ENCODE measurements around the gene TGM2.

Gene TGM2

DNA sequence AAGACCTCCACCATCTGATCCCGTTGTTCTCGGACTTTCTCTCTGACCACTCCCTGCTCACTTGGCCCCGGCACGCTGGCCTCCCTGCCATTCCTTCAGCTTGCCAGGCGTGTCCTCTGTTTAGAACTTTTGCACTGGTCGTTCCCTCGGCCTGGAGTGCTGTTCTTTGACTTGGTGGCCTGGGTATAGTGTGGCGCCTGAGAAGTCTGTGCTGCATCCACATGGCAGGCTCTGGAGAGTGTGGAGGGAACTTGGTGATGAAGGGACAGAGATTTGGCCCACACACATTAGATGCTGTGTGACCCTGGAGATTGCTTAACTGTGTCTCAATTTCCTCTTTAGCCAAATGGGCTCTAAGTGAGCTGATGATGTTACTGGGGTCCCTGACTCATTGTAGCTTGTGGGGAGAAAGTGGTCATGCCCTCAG is 13.0 kb upstream of the TGM2 start:
- Mint-ChIP-seq H3K4me3 (no peak overlapping the region), H3K9me3 (no peaks in the 10 kb centered on the region), H3K36me3 (ENCODE audit: low read depth) (no peaks in the 10 kb centered on the region), H3K27me3 (ENCODE audit: low read depth) (peaks cover 8% of the 10 kb centered on the region), H3K4me1 (ENCODE audit: low read depth) (no peaks in the 10 kb centered on the region), H3K27ac (no peak overlapping the region)
- DNase-seq (ENCODE audit: low spot score), result no peak

DNA sequence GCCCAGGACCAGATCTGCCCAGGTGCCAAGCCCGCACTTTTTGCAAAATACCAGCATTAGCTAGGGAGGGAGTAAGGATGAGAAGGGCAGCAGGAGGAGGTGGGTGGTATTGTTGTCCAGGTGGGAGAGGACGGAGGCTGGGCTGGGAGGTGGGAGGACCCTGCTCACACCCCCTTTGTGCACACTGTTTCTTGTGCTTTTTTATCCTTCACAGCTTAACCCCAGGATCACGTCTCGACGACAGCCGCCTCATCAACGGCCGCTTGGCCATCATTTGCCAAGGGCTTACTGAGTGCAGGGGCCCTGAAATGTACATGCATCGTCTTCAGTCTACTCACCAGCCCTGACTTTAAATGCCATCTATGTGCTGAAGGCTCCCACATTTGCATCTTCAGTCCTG is 12.1 kb upstream of the TGM2 start:
- Mint-ChIP-seq H3K27me3 (ENCODE audit: low read depth) (peaks cover 7% of the 10 kb centered on the region), H3K4me1 (ENCODE audit: low read depth) (no peaks in the 10 kb centered on the region), H3K9me3 (no peaks in the 10 kb centered on the region), H3K36me3 (ENCODE audit: low read depth) (no peaks in the 10 kb centered on the region), H3K27ac (no peak overlapping the region), H3K4me3 (no peak overlapping the region)
- DNase-seq (ENCODE audit: low spot score), result no peak

DNA sequence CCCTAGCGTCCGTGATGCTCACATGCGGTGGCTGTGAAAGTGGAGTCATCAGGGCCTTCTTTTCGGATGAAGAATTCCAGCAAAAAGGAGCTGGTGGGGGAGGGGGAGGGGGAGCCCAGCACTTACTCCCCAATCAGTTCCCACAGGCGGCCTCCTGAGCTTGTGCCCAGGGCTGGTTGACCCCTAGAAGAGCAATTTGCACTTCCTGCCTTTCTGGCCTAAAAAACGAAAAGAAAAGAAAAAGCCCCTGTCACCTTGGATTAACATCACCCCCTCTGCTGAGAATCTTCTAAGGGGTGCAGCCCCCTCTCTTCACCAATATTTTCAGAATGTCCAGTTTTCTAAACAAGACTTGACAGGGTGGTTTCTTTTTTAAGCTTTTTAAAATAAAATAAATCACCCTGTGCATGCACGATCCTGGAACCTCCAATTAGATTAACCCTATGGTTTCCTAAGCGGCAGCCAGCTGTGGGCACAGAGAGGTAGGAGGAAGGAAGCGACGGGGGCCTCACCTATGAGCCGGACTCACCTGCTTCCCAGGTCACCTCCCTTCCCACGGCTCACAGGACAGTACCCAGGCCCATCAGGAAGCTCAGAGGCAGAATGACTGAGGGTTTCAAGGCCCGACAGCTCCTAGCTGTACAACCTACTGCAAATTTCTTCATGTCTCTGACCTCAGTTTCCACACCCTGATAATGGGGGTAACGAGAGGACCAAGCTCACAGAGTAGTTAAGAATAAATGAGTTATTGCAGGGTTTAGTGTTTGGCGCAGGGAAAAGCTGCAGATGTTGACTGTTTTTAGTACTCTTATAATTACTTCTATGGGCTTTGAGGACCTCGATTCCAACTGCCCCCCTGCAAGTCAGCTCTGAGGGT is 10.5 kb upstream of the TGM2 start:
- Mint-ChIP-seq H3K27ac (no peak overlapping the region), H3K4me1 (ENCODE audit: low read depth) (no peaks in the 10 kb centered on the region), H3K4me3 (no peak overlapping the region), H3K9me3 (no peaks in the 10 kb centered on the region), H3K27me3 (ENCODE audit: low read depth) (peaks cover 5% of the 10 kb centered on the region), H3K36me3 (ENCODE audit: low read depth) (no peaks in the 10 kb centered on the region)
- no peak for DNase-seq (ENCODE audit: low spot score)

DNA sequence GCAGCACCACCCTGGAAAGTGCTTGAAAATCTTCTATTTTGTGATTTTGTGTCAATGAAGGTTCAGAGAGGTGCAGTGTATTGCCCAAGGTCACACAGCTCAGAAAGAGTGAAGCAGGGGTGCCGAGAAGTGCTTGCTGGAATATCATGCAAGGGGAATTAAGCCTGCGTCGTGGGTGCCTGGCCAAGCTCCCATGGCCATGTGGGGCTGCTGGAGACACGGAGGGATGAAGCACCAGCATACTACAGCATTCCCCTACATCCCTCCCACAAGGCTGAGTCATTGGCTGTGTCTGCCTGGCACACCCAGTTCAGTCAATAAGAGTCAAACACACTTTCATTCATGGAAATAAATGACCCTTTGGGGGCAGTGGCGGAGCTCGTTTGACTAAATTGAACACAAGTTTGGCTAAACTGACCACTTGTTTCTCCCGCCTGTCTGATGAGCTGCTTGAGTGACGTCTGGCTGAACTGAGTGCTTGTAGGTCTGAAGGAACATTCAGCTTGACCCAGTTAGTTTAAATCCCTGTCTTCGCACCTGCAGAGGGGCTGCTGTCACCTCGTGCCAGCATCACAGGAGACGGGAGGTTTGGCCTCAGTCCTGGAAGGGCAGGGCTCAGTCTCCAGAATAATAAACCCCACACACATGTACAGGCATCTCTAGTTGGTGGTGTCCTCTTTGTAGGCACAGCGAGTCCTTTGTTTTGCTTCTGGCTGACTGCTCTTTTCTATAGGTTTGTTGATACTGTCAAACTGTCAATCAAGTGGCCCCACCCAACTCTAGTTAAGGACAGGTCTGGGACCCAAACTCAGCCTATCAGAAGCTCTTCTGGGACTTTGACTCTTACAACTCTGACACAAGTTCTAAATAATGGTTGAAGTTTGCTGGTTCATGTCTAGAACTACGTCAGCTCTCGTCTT is 8.4 kb upstream of the TGM2 start:
- Mint-ChIP-seq H3K9me3 (no peaks in the 10 kb centered on the region), H3K36me3 (ENCODE audit: low read depth) (no peaks in the 10 kb centered on the region), H3K27me3 (ENCODE audit: low read depth) (peaks cover 5% of the 10 kb centered on the region), H3K4me1 (ENCODE audit: low read depth) (peaks cover 8% of the 10 kb centered on the region), H3K27ac (no peak overlapping the region), H3K4me3 (no peak overlapping the region)
- no peak for DNase-seq (ENCODE audit: low spot score)

DNA sequence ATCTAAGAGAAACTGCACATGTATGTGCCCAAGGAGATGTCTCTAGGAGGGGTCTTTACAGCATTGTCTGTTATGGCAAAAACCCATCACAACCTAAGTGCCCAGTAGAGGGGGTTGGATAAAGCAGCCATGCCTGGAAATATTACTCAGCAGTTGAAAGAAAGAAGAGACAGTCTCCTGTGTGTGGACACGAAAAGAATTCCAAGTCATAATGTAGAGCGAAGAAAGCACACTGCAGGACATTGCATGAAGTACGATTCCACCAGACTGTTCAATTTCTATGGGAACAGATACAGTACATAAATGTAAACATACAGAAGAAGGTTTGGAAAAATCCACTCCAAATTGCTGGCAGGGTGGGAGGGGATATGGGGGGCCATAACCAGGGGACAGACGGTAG is 7.3 kb upstream of the TGM2 start:
- H3K4me1 Mint-ChIP-seq (ENCODE audit: low read depth), result peaks cover 8% of the 10 kb centered on the region
- no peak overlapping the region for H3K27ac Mint-ChIP-seq
- H3K9me3 Mint-ChIP-seq, result no peaks in the 10 kb centered on the region
- no peaks in the 10 kb centered on the region for H3K36me3 Mint-ChIP-seq (ENCODE audit: low read depth)
- H3K27me3 Mint-ChIP-seq (ENCODE audit: low read depth), result peaks cover 2% of the 10 kb centered on the region
- no peak for DNase-seq (ENCODE audit: low spot score)
- no peak overlapping the region for H3K4me3 Mint-ChIP-seq

- no peak overlapping the region for H3K4me3 Mint-ChIP-seq
- peaks cover 2% of the 10 kb centered on the region for H3K27me3 Mint-ChIP-seq (ENCODE audit: low read depth)
- no peaks in the 10 kb centered on the region for H3K36me3 Mint-ChIP-seq (ENCODE audit: low read depth)
- no peak for DNase-seq (ENCODE audit: low spot score)
- no peak overlapping the region for H3K27ac Mint-ChIP-seq
- H3K9me3 Mint-ChIP-seq, result no peaks in the 10 kb centered on the region
- peaks cover 8% of the 10 kb centered on the region for H3K4me1 Mint-ChIP-seq (ENCODE audit: low read depth)
Measured at GRCh38 chr20:38171675-38172043, 6.6 kb upstream of the TGM2 start.

- Mint-ChIP-seq H3K36me3 (ENCODE audit: low read depth) (no peaks in the 10 kb centered on the region), H3K4me1 (ENCODE audit: low read depth) (peaks cover 8% of the 10 kb centered on the region), H3K4me3 (no peak overlapping the region), H3K27ac (no peak overlapping the region), H3K27me3 (ENCODE audit: low read depth) (peaks cover 2% of the 10 kb centered on the region), H3K9me3 (no peaks in the 10 kb centered on the region)
- DNase-seq (ENCODE audit: low spot score), result no peak
Measured at GRCh38 chr20:38170826-38171674, 6.0 kb upstream of the TGM2 start.

GRCh38 chr20:38170219-38170825 is 5.3 kb upstream of the TGM2 start:
- DNase-seq (ENCODE audit: low spot score), result no peak
- Mint-ChIP-seq H3K36me3 (ENCODE audit: low read depth) (no peaks in the 10 kb centered on the region), H3K4me3 (no peak overlapping the region), H3K4me1 (ENCODE audit: low read depth) (peaks cover 11% of the 10 kb centered on the region), H3K27me3 (ENCODE audit: low read depth) (peaks cover 5% of the 10 kb centered on the region), H3K27ac (no peak overlapping the region), H3K9me3 (no peaks in the 10 kb centered on the region)

DNA sequence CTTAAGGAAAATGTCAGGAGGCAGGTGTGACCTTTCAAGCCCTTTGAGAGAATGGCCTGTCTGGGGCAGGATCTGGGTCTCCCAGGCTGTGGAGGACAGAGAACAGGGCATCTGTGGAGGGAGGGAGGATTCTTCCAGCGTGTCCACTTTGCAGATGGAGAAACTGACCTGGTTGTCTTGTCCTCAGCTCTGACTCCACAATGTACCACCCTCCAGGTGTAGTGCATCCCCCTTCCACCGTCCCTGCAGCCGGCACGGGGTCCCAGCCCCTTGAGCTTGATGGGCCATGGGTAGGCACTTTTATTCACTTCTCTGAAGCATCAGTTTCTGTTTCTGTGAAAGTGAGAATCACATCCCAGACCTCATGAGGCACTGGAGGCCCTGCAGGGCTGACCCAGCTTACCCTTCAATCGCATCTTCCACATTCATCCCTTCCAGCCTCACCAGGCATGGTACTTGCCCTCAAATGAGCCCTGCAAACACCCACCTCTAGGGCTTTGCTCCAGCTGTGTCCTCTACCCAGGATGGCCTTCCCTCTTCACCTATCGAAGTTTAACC is 4.6 kb upstream of the TGM2 start:
- no peak for DNase-seq (ENCODE audit: low spot score)
- Mint-ChIP-seq H3K4me3 (no peak overlapping the region), H3K9me3 (no peaks in the 10 kb centered on the region), H3K27me3 (ENCODE audit: low read depth) (peaks cover 5% of the 10 kb centered on the region), H3K36me3 (ENCODE audit: low read depth) (no peaks in the 10 kb centered on the region), H3K4me1 (ENCODE audit: low read depth) (peaks cover 12% of the 10 kb centered on the region), H3K27ac (no peak overlapping the region)

DNA sequence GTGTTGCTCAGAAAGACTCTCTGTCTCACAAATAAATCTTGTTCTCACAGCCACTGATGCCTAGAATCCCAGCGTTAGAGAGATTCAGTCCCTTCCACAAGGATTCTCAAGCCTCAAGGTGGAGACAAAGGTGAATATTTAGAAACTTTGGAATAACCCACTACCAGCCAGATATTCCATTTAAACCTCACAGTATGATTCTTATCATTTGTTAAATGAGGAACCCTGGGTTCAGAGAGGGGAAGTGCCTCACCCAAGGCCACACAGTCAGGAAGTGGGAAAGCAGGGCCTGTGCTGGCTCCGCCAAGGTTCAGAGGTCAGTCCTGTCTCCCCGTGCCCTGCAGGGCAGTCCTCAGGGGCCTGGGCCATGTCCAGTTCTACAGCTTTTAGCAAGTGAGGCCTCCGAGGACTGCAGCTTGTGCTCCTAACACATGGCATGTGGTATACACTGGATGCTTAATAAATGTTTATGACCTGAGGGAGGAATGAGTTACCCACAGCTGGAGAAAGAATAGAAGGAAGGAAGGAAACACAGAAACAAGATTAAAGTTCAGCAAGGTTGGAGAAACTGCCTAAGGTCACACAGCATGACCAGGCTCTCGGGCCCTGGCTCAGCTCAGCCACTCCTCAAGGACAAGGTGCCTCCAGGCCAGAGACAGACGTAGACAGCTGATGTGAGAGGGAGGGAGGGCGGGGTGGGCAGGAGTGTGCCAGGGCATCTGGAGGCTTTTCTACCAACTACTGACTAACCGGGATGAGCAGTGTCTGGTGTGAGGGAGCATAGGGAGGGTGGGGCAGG is 3.9 kb upstream of the TGM2 start:
- Mint-ChIP-seq H3K36me3 (ENCODE audit: low read depth) (no peaks in the 10 kb centered on the region), H3K4me3 (no peak overlapping the region), H3K9me3 (no peaks in the 10 kb centered on the region), H3K27me3 (ENCODE audit: low read depth) (peaks cover 5% of the 10 kb centered on the region), H3K27ac (no peak overlapping the region), H3K4me1 (ENCODE audit: low read depth) (peaks cover 12% of the 10 kb centered on the region)
- no peak for DNase-seq (ENCODE audit: low spot score)

DNA sequence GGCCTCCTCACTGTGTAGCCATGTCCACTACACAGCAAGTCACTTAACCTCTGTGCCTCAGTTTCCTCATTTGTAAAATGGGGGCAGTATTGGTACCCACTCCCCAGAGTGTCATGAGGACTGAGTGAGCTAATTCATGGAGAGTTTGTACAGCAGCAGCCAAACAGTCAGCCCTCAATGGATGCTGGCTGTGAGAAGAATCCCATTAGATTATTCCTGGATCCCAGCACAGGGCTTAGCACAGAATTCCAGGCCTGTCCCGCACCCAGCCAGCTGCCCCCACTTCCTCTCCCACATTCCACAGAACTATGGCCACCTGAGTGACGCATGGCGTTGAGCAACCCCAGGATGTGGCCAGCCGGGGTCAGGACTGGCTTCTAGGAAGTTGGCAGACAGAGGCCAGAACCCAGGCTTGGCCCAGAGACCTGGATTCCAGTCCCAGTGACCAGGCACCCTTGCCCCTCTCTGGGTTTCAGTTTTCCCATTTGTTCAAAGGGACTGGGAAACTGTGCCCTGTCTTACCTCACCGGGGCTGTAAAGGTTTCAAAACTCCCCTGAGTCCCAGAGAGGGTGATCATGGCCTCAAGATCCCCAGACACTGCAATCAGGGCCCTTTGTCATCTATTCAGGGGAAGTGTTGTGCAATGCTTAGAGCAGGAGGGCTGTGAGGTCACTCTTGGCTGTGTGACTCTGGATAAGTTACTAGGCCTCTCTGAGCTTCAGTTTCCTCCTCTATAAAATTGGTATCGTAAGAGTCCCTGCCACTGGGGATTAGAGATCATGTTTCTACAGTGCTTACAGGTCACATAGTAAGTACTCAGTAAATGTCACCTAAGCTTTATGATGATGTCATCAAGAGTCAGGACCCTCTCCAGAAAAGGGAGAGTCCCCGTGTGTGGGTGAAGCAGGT is 3.0 kb upstream of the TGM2 start:
- Mint-ChIP-seq H3K36me3 (ENCODE audit: low read depth) (no peaks in the 10 kb centered on the region), H3K9me3 (no peaks in the 10 kb centered on the region), H3K4me3 (no peak overlapping the region), H3K27me3 (ENCODE audit: low read depth) (peaks cover 8% of the 10 kb centered on the region), H3K4me1 (ENCODE audit: low read depth) (peaks cover 12% of the 10 kb centered on the region), H3K27ac (no peak overlapping the region)
- no peak for DNase-seq (ENCODE audit: low spot score)

DNA sequence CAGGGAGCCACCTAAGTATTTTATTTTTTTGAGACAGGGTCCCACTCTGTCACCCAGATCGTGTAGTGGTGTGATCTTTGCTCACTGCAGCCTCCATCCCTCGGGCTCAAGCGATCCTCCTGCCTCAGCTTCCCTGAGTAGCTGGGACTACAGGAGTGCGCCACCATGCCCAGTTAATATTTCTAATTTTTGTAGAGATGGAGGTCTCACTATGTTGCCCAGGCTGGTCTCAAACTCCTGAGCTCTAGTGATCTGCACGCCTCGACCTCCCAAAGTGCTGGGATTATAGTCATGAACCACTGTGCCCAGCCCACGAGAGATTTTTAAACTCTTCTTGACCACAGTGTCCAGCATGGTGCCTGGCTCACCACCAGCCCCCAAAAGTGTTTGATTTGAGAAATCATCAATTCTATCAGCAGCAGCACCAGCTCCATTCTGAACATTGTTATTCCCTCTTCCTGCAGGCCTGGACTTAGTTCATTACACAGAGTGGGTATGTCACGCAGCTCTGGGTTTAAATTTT is 2.3 kb upstream of the TGM2 start:
- DNase-seq (ENCODE audit: low spot score), result no peak
- Mint-ChIP-seq H3K4me1 (ENCODE audit: low read depth) (peaks cover 12% of the 10 kb centered on the region), H3K4me3 (no peak overlapping the region), H3K27me3 (ENCODE audit: low read depth) (peaks cover 11% of the 10 kb centered on the region), H3K27ac (no peak overlapping the region), H3K9me3 (no peaks in the 10 kb centered on the region), H3K36me3 (ENCODE audit: low read depth) (no peaks in the 10 kb centered on the region)
